ENCODE measurements around the gene NRSN2. TPM values are rescaled to one million over a fixed set of nuclear protein-coding genes. Genes with fewer than 3 reads are reported as not detected.

Gene NRSN2
- total RNA-seq, 1 experiment from 2014 or later = 1.9 TPM

- intact Hi-C loops (cut with micrococcal nuclease) = no loop called here
- ChIA-PET RAD21 (ENCODE audit: low non-redundant PET in 1 of 2, low total read pairs in 2 of 2, uncharacterized antibody in 2 of 2, unreplicated experiment in 2 of 2) (no interaction called here), POLR2A (interaction anchor here (1.9 to 19.5 kb wide), 2 partner anchors 8 to 24 kb away, joined by 5 to 639 read pairs; partner anchors contain the start of gene TRIB3), CTCF (interaction anchor here (1.3 kb wide), 1 partner anchor 34 kb away, joined by 4 read pairs; no protein-coding TSS in a partner anchor)
- ATAC-seq (no peak), DNase-seq (ENCODE audit: low read depth, low spot score) (no peak)
- Histone ChIP-seq H3K36me3 (ENCODE audit: control insufficient read depth in 1 of 2, insufficient read depth in 2 of 2, low read length in 2 of 2) (peaks cover 21 to 37% of the 10 kb centered on the region in 2 experiments), H3K27me3 (ENCODE audit: insufficient read depth, low read length) (no peaks in the 10 kb centered on the region), H3K4me3 (replicated peaks in 1 of 2; ENCODE audit: low read depth in 1 of 2, low read length in 2 of 2) (no peak overlapping the region), H3K27ac (ENCODE audit: low read depth, low read length) (no peak overlapping the region), H3K4me2 (ENCODE audit: low read length) (no peak overlapping the region), H3K79me2 (ENCODE audit: insufficient read depth, low read length) (no peaks in the 10 kb centered on the region), H4K20me1 (ENCODE audit: insufficient read depth) (no peaks in the 10 kb centered on the region), H3K9ac (ENCODE audit: low read length) (no peak overlapping the region), H3K4me1 (ENCODE audit: control insufficient read depth in 1 of 2, insufficient read depth in 2 of 2, low read length in 2 of 2) (peaks cover 16 to 26% of the 10 kb centered on the region in 2 experiments), H2AFZ (ENCODE audit: low read depth, low read length, poor library complexity, severe bottlenecking) (no peak overlapping the region), H3K9me3 (ENCODE audit: control insufficient read depth in 1 of 2, insufficient read depth in 1 of 2, low read depth in 1 of 2, low read length in 2 of 2) (no peaks in the 10 kb centered on the region), H3K9me2 (ENCODE audit: insufficient read depth) (no peaks in the 10 kb centered on the region)
- TF ChIP-seq POLR2AphosphoS5 (IDR thresholded peaks at IDR 0.05; ENCODE audit: low read depth, low read length) = peak; percentile 24; the same call in 1 of the 2 replicates
- peak; percentile 11; the same call in 1 of the 2 replicates for TF ChIP-seq CEBPB (IDR thresholded peaks at IDR 0.05; ENCODE audit: low read depth)
- no peak for TF ChIP-seq TCF7L2 (IDR thresholded peaks at IDR 0.05; ENCODE audit: borderline replicate concordance, extremely low read depth, insufficient read depth, insufficient read length)
- no TSS peak for BruUV-seq (replicated peaks)
Measured at GRCh38 chr20:397432-398237, 50.7 kb downstream of the NRSN2 start.

- BruUV-seq (replicated peaks) = no TSS peak
- ChIA-PET RAD21 (ENCODE audit: low non-redundant PET in 1 of 2, low total read pairs in 2 of 2, uncharacterized antibody in 2 of 2, unreplicated experiment in 2 of 2) (no interaction called here), CTCF (interaction anchor here (1.3 to 1.9 kb wide), 2 partner anchors 32 to 37 kb away, joined by 4 to 7 read pairs; no protein-coding TSS in a partner anchor), POLR2A (interaction anchor here (1.1 to 19.5 kb wide), 3 partner anchors 8 to 25 kb away, joined by 3 to 639 read pairs (median 6); partner anchors contain the start of genes RBCK1 and TRIB3)
- ATAC-seq (no peak), DNase-seq (ENCODE audit: low read depth, low spot score) (no peak)
- H3K36me3 ChIP-seq (ENCODE audit: control insufficient read depth in 1 of 2, insufficient read depth in 2 of 2, low read length in 2 of 2) = peaks cover 13 to 31% of the 10 kb centered on the region in 2 experiments
- H2AFZ ChIP-seq (ENCODE audit: low read depth, low read length, poor library complexity, severe bottlenecking) = no peak overlapping the region
- H3K9ac ChIP-seq (ENCODE audit: low read length) = no peak overlapping the region
- H3K4me1 ChIP-seq (ENCODE audit: control insufficient read depth in 1 of 2, insufficient read depth in 2 of 2, low read length in 2 of 2) = peaks cover 16 to 28% of the 10 kb centered on the region in 2 experiments
- intact Hi-C loops (cut with micrococcal nuclease) = no loop called here
- no peak overlapping the region for H3K4me3 ChIP-seq (replicated peaks in 1 of 2; ENCODE audit: low read depth in 1 of 2, low read length in 2 of 2)
- H3K27me3 ChIP-seq (ENCODE audit: insufficient read depth, low read length) = no peaks in the 10 kb centered on the region
- peaks cover 0 to 6% of the 10 kb centered on the region in 2 experiments; a peak in 1 of 4 replicates for H3K9me3 ChIP-seq (ENCODE audit: control insufficient read depth in 1 of 2, insufficient read depth in 1 of 2, low read depth in 1 of 2, low read length in 2 of 2)
- no peaks in the 10 kb centered on the region for H4K20me1 ChIP-seq (ENCODE audit: insufficient read depth)
- no peaks in the 10 kb centered on the region for H3K79me2 ChIP-seq (ENCODE audit: insufficient read depth, low read length)
- no peak overlapping the region for H3K27ac ChIP-seq (ENCODE audit: low read depth, low read length)
- no peaks in the 10 kb centered on the region for H3K9me2 ChIP-seq (ENCODE audit: insufficient read depth)
- H3K4me2 ChIP-seq (ENCODE audit: low read length) = no peak overlapping the region
- no peak for TF ChIP-seq SRF (IDR thresholded peaks at IDR 0.05; ENCODE audit: low read depth)
- no peak for TF ChIP-seq YY1 (IDR thresholded peaks at IDR 0.05; ENCODE audit: extremely low read depth, insufficient replicate concordance, low read depth, low read length)
- TF ChIP-seq EGR1 (IDR thresholded peaks at IDR 0.05; ENCODE audit: low read depth) = no peak
- TF ChIP-seq REST (IDR thresholded peaks at IDR 0.05; ENCODE audit: low read depth) = no peak
- no peak for TF ChIP-seq CEBPB (IDR thresholded peaks at IDR 0.05; ENCODE audit: low read depth)
- no peak for TF ChIP-seq CBX3 (IDR thresholded peaks at IDR 0.05; ENCODE audit: low read depth)
- no peak for TF ChIP-seq EZH2phosphoT487 (IDR thresholded peaks at IDR 0.05; ENCODE audit: borderline replicate concordance)
- no peak for TF ChIP-seq ZNF274 (IDR thresholded peaks at IDR 0.05; ENCODE audit: low read depth, low read length)
- no peak for TF ChIP-seq MAX (IDR thresholded peaks at IDR 0.05)
- no peak for TF ChIP-seq EZH2 (IDR thresholded peaks at IDR 0.05)
- TF ChIP-seq ZFX (IDR thresholded peaks at IDR 0.05) = no peak
- TF ChIP-seq SP1 (IDR thresholded peaks at IDR 0.05; ENCODE audit: low read depth) = no peak
Measured at GRCh38 chr20:399182-399707, 52.3 kb downstream of the NRSN2 start.
